22Rv1 (cell line): Measurements from ENCODE around the gene GRM4.

ENCODE experiments used
- CTCF ChIP-seq: fragments of 450-650 bp; IDR thresholded peaks from 2 replicates; pipeline ENCODE4 v1.5.1; 2017; ENCODE audit warnings: mild to moderate bottlenecking
- ZFX ChIP-seq: fragments of 450-650 bp; IDR thresholded peaks from 2 replicates; pipeline ENCODE4 v1.6.1; 2017; ENCODE audit warnings: antibody characterized with exemption, borderline replicate concordance

DNA sequence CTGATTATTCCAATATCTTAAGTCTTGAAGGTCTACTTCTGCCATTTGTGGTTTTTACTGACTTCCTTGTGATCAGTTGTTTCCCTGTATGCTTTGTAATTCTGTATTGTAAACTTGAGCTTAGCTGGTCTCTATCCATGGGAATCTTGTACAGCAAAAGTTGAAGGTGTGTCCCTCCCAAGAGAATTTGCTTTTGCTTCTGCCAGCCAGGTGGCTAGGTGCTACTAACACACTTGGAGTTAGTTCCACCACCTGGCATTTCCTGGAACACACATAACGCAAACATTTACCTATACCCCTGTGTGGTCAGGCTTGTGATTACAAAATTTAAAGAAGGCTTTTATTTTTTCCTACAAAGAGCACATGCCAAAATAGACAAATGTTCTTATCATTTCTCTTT lies 141.2 kb downstream of the GRM4 start:
- no peak for TF ChIP-seq CTCF
- no peak for TF ChIP-seq ZFX
